Breast epithelium (tissue), 4 donors: Measurements from ENCODE around the gene KCNG1. TPM values are rescaled to one million over a fixed set of nuclear protein-coding genes. Genes with fewer than 3 reads are reported as not detected.

ENCODE experiments used
- DNase-seq, 2 donors: peaks; one replicate each; pipeline ENCODE4 v3.0.0-alpha.2; 2019; ENCODE audit warnings: low spot score in 2 of 2
- H3K27ac ChIP-seq, 2 donors: fragments of 200-600 bp; sonication (generic) in 1 of 2; one replicate each; pipeline ENCODE4 v1.5.1; 2016 to 2019; ENCODE audit warnings: mild to moderate bottlenecking in 1 of 2
- H3K27me3 ChIP-seq, 2 donors: fragments of 200-600 bp; sonication (generic) in 1 of 2; one replicate each; pipeline versions ENCODE4 v1.5.1 to v1.6.0; 2017 to 2019; ENCODE audit warnings: control low read depth in 1 of 2, mild to moderate bottlenecking in 1 of 2
- H3K36me3 ChIP-seq: fragments of 200-600 bp; one replicate; pipeline ENCODE4 v1.5.1; 2019
- H3K4me1 ChIP-seq, 2 donors: fragments of 200-600 bp; sonication (generic); one replicate each; pipeline ENCODE4 v1.5.1; 2016 to 2019; ENCODE audit warnings: control low read depth in 1 of 2
- H3K4me3 ChIP-seq, 3 donors: fragments of 200-600 bp; sonication (generic); 1 replicate in 2 of 3; 2 replicates in 1 of 3; pipeline ENCODE4 v1.5.1; 2016 to 2019; ENCODE audit warnings: mild to moderate bottlenecking in 3 of 3, moderate library complexity in 2 of 3
- H3K9me3 ChIP-seq, 2 donors: fragments of 200-600 bp; sonication (generic) in 1 of 2; one replicate each; pipeline ENCODE4 v1.5.1; 2016 to 2019; ENCODE audit warnings: control low read depth in 1 of 2
- POLR2A ChIP-seq: fragments of 450-650 bp; IDR thresholded peaks from one replicate; pipeline ENCODE4 v1.6.1; 2016; ENCODE audit warnings: antibody characterized with exemption, mild to moderate bottlenecking, moderate library complexity
- POLR2AphosphoS5 ChIP-seq, 3 donors: sonication (generic); formaldehyde crosslinking; IDR thresholded peaks; one replicate each; pipeline ENCODE4 v1.6.1; 2017; ENCODE audit warnings: antibody characterized with exemption in 3 of 3
- intact Hi-C: fragments of 100-400 bp; cut with DNase I; formaldehyde crosslinking; loops from one replicate; pipeline ENCODE4 v1.15.1; 2023; ENCODE audit warnings: low total_unique reads
- total RNA-seq, 3 donors: library from RNA; depleted of rRNA; stranded (reverse); fragments of >200 nt; gene quantifications; one replicate each; pipeline ENCODE4 v1.1.0, GENCODE V29; 2016
- TF ChIP-seq, protein P1 (sequence below), 3 donors: fragments of 450-650 bp; IDR thresholded peaks; one replicate each; pipeline ENCODE4 v1.5.1; 2016 to 2017; ENCODE audit warnings: antibody characterized with exemption in 3 of 3, mild to moderate bottlenecking in 3 of 3, moderate library complexity in 3 of 3

The KCNG1 gene
- total RNA-seq, 3 donors from 2014 or later: 1.3 to 7.0 TPM; not detected in 1

DNA sequence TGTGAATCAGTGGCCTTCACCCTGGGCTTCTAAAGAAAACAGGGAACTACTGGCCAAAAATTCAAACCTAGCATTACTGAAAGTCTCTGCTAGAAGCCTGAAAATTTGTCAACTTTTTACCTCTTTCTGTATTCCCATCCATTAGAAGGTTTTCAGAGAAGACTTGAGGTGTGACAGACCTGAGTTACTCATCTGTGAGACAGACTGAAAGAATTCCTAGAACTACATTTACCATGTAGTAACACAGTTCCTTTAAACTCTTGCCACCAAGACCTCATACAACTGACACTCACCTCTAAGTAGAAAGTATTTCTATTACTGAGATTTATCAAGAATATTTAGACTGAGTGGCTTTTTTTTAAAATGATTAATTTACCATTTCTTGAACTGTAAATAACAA, 69.1 kb downstream of the KCNG1 start:
- H3K27me3 ChIP-seq: no peaks in the 10 kb centered on the region
- no peak overlapping the region for H3K4me3 ChIP-seq
- peaks cover 0 to 14% of the 10 kb centered on the region in 2 donors for H3K4me1 ChIP-seq
- no peak for DNase-seq
- no peaks in the 10 kb centered on the region for H3K9me3 ChIP-seq
- TF ChIP-seq POLR2A (no peak), POLR2AphosphoS5 (IDR thresholded peaks at IDR 0.05) (no peak)
- TF ChIP-seq, protein P1, sequence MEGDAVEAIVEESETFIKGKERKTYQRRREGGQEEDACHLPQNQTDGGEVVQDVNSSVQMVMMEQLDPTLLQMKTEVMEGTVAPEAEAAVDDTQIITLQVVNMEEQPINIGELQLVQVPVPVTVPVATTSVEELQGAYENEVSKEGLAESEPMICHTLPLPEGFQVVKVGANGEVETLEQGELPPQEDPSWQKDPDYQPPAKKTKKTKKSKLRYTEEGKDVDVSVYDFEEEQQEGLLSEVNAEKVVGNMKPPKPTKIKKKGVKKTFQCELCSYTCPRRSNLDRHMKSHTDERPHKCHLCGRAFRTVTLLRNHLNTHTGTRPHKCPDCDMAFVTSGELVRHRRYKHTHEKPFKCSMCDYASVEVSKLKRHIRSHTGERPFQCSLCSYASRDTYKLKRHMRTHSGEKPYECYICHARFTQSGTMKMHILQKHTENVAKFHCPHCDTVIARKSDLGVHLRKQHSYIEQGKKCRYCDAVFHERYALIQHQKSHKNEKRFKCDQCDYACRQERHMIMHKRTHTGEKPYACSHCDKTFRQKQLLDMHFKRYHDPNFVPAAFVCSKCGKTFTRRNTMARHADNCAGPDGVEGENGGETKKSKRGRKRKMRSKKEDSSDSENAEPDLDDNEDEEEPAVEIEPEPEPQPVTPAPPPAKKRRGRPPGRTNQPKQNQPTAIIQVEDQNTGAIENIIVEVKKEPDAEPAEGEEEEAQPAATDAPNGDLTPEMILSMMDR (IDR thresholded peaks at IDR 0.05): no peak
- H3K36me3 ChIP-seq: no peaks in the 10 kb centered on the region
- intact Hi-C loops: no loop called here
- no peak overlapping the region for H3K27ac ChIP-seq

Other genes starting within 250 kb of the KCNG1 start
- 10 to 100 TPM in 2 of 3 donors, 1 to 10 TPM in 1; 6.6 to 22.2 (median 10.5) TPM for gene BCAS4, start 228.0 kb downstream of the KCNG1 start, total RNA-seq
- 10 to 100 TPM; 51.7 to 70.2 (median 60.0) TPM for gene ADNP, start 91.7 kb downstream of the KCNG1 start, total RNA-seq
- 10 to 100 TPM; 43.4 to 61.2 (median 53.4) TPM for gene DPM1, start 64.6 kb downstream of the KCNG1 start, total RNA-seq
- gene MOCS3, start 64.3 kb downstream of the KCNG1 start, total RNA-seq: 1 to 10 TPM; 4.5 to 6.4 (median 4.9) TPM